Suprapubic skin (tissue), 4 donors: ENCODE data around the gene SRGAP1. TPM values are rescaled to one million over a fixed set of nuclear protein-coding genes. Genes with fewer than 3 reads are reported as not detected.

Experiments used
- DNase-seq, 2 donors: peaks; one replicate each; pipeline ENCODE4 v3.0.0-alpha.2; 2019; ENCODE audit warnings: low spot score in 2 of 2
- H3K27ac ChIP-seq: fragments of 200-600 bp; sonication (generic); one replicate; pipeline ENCODE4 v1.5.1; 2019
- H3K27me3 ChIP-seq: fragments of 200-600 bp; sonication (generic); one replicate; pipeline ENCODE4 v1.5.1; 2019
- H3K36me3 ChIP-seq: fragments of 200-600 bp; sonication (generic); one replicate; pipeline ENCODE4 v1.5.1; 2019
- H3K4me1 ChIP-seq: fragments of 200-600 bp; sonication (generic); one replicate; pipeline ENCODE4 v1.5.1; 2019
- H3K4me3 ChIP-seq: fragments of 200-600 bp; sonication (generic); one replicate; pipeline ENCODE4 v1.5.1; 2019; ENCODE audit warnings: mild to moderate bottlenecking
- H3K9me3 ChIP-seq: fragments of 200-600 bp; sonication (generic); one replicate; pipeline ENCODE4 v1.5.1; 2019
- CTCF ChIP-seq, 2 donors: fragments of 200-600 bp in 1 of 2; fragments of 450-650 bp in 1 of 2; sonication (generic) in 1 of 2; IDR thresholded peaks; one replicate each; pipeline ENCODE4 v1.5.1; 2016 to 2019; ENCODE audit warnings: antibody characterized with exemption in 2 of 2, mild to moderate bottlenecking in 1 of 2, moderate library complexity in 1 of 2
- EP300 ChIP-seq: sonication (generic); formaldehyde crosslinking; IDR thresholded peaks from one replicate; pipeline ENCODE4 v1.6.1; 2017; ENCODE audit warnings: antibody characterized with exemption
- POLR2A ChIP-seq, 2 donors: fragments of 450-650 bp; IDR thresholded peaks; one replicate each; pipeline ENCODE4 v1.6.1; 2017; ENCODE audit warnings: antibody characterized with exemption in 2 of 2, mild to moderate bottlenecking in 2 of 2, moderate library complexity in 2 of 2
- POLR2AphosphoS5 ChIP-seq, 3 donors: sonication (generic); formaldehyde crosslinking; IDR thresholded peaks; one replicate each; pipeline ENCODE4 v1.6.1; 2017; ENCODE audit warnings: antibody characterized with exemption in 3 of 3
- WGBS: methylation state at CpG from one replicate; pipeline ENCODE4 v1.1.5; 2018; 5-methylcytosine and 5-hydroxymethylcytosine counted together
- total RNA-seq, 4 donors: library from RNA; depleted of rRNA; stranded (reverse); fragments of >200 nt; gene quantifications; one replicate each; pipeline ENCODE4 v1.1.0, GENCODE V29; 2016

SRGAP1 gene
- total RNA-seq, 4 donors from 2014 or later, result 8.4 to 10.9 (median 9.8) TPM

GRCh38 chr12:63822352-63822751 is 22.1 kb upstream of the SRGAP1 start:
- Histone ChIP-seq H3K4me1 (peaks cover 11% of the 10 kb centered on the region), H3K9me3 (no peaks in the 10 kb centered on the region), H3K27ac (no peak overlapping the region), H3K4me3 (peak overlapping the region; percentile 45), H3K27me3 (peaks cover 3% of the 10 kb centered on the region), H3K36me3 (no peaks in the 10 kb centered on the region)
- DNase-seq, result no peak
- TF ChIP-seq CTCF (IDR thresholded peaks at IDR 0.05), result no peak
- TF ChIP-seq POLR2A (IDR thresholded peaks at IDR 0.05), result no peak
- no peak for TF ChIP-seq EP300
- TF ChIP-seq POLR2AphosphoS5 (IDR thresholded peaks at IDR 0.05), result no peak
- 36% methylated on average over 6 of the region's 6 CpGs for WGBS

GRCh38 chr12:63823040-63823439 is 21.5 kb upstream of the SRGAP1 start:
- 80% methylated on average over 6 of the region's 6 CpGs for WGBS
- no peak overlapping the region for H3K27ac ChIP-seq
- no peak for TF ChIP-seq POLR2AphosphoS5 (IDR thresholded peaks at IDR 0.05)
- no peak for TF ChIP-seq EP300
- TF ChIP-seq POLR2A (IDR thresholded peaks at IDR 0.05), result no peak
- no peak for TF ChIP-seq CTCF (IDR thresholded peaks at IDR 0.05)
- peaks cover 11% of the 10 kb centered on the region for H3K4me1 ChIP-seq
- no peak for DNase-seq
- no peaks in the 10 kb centered on the region for H3K9me3 ChIP-seq
- H3K27me3 ChIP-seq, result peaks cover 3% of the 10 kb centered on the region
- H3K4me3 ChIP-seq, result no peak overlapping the region
- H3K36me3 ChIP-seq, result no peaks in the 10 kb centered on the region

GRCh38 chr12:63826006-63826585 is 18.4 kb upstream of the SRGAP1 start:
- no peak overlapping the region for H3K27ac ChIP-seq
- TF ChIP-seq POLR2AphosphoS5 (IDR thresholded peaks at IDR 0.05) (no peak), EP300 (no peak), CTCF (IDR thresholded peaks at IDR 0.05) (peak; percentile 19 to 71)
- peaks cover 11% of the 10 kb centered on the region for H3K4me1 ChIP-seq
- 21% methylated on average over 4 of the region's 4 CpGs for WGBS
- H3K4me3 ChIP-seq, result no peak overlapping the region
- H3K9me3 ChIP-seq, result no peaks in the 10 kb centered on the region
- DNase-seq, result no peak
- H3K36me3 ChIP-seq, result no peaks in the 10 kb centered on the region
- no peaks in the 10 kb centered on the region for H3K27me3 ChIP-seq

DNA sequence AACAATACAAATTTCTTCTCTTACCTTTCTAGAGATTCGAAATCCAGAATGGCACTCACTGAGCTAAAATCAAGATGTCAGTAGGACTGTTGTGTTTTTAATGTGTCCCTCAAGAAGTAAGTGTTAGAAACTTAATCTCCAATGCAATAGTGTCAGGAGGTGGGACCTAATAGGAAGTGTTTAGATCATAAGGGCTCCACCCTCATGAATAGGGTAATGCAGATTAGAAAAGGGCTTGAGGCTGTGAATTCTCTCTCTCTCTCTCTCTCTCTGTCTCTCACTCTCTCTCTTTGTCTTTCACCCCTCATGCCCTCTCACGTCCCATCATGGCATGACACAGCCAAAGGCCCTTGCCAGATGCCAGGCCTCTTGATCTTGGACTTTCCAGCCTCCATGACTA is 15.6 kb upstream of the SRGAP1 start:
- H3K36me3 ChIP-seq, result no peaks in the 10 kb centered on the region
- H3K27me3 ChIP-seq, result no peaks in the 10 kb centered on the region
- no peaks in the 10 kb centered on the region for H3K9me3 ChIP-seq
- H3K4me1 ChIP-seq, result no peaks in the 10 kb centered on the region
- DNase-seq, result no peak
- H3K27ac ChIP-seq, result no peak overlapping the region
- TF ChIP-seq POLR2A (IDR thresholded peaks at IDR 0.05) (no peak), POLR2AphosphoS5 (IDR thresholded peaks at IDR 0.05) (no peak), CTCF (IDR thresholded peaks at IDR 0.05) (no peak), EP300 (no peak)
- 84% methylated on average over 2 of the region's 2 CpGs for WGBS
- no peak overlapping the region for H3K4me3 ChIP-seq

GRCh38 chr12:63836046-63836445 is 8.5 kb upstream of the SRGAP1 start:
- Histone ChIP-seq H3K4me1 (no peaks in the 10 kb centered on the region), H3K27me3 (no peaks in the 10 kb centered on the region), H3K36me3 (no peaks in the 10 kb centered on the region), H3K27ac (no peak overlapping the region), H3K9me3 (no peaks in the 10 kb centered on the region), H3K4me3 (no peak overlapping the region)
- 79% methylated on average over 2 of the region's 2 CpGs for WGBS
- DNase-seq, result no peak
- no peak for TF ChIP-seq CTCF (IDR thresholded peaks at IDR 0.05)
- TF ChIP-seq POLR2AphosphoS5 (IDR thresholded peaks at IDR 0.05), result no peak
- TF ChIP-seq POLR2A (IDR thresholded peaks at IDR 0.05), result no peak
- no peak for TF ChIP-seq EP300
